T-helper 17 cell (primary cell): ENCODE measurements around the gene NDRG3. TPM values are rescaled to one million over a fixed set of nuclear protein-coding genes. Genes with fewer than 3 reads are reported as not detected.
"Not testable (repeated sequence)": the region's sequence is repeated elsewhere in the genome, so short reads cannot be mapped to it uniquely, and the experiment has no call there.

Experiments used
- ATAC-seq: fragments of 150-1000 bp; cut with Tn5 transposase; 2 replicates; pipeline ENCODE4 v1.10.0; 2021; ENCODE audit warnings: mild to moderate bottlenecking, moderate library complexity
- DNase-seq, 3 donors: peaks; one replicate each; pipeline versions ENCODE4 v3.0.0 to v3.0.0-alpha.2; 2020 to 2021
- H3K9me3 ChIP-seq: one replicate; pipeline ENCODE4 v1.7.0; 2013; ENCODE audit warnings: low read length, mild to moderate bottlenecking; ENCODE audit not compliant: control insufficient read depth, poor library complexity, severe bottlenecking
- H3K27ac Mint-ChIP-seq: one replicate; pipeline ENCODE4 v1.8.0; 2022; ENCODE audit warnings: mild to moderate bottlenecking, moderate library complexity, mixed read lengths
- H3K27me3 Mint-ChIP-seq: one replicate; pipeline ENCODE4 v1.8.0; 2022; ENCODE audit warnings: mixed read lengths
- H3K36me3 Mint-ChIP-seq: one replicate; pipeline ENCODE4 v1.8.0; 2022; ENCODE audit warnings: low read depth, mixed read lengths
- H3K4me1 Mint-ChIP-seq: one replicate; pipeline ENCODE4 v1.8.0; 2022; ENCODE audit warnings: mild to moderate bottlenecking, mixed read lengths
- H3K4me3 Mint-ChIP-seq: one replicate; pipeline ENCODE4 v1.8.0; 2022; ENCODE audit warnings: mild to moderate bottlenecking, moderate library complexity, mixed read lengths
- total RNA-seq, 4 donors: library from RNA in 2 of 4; stranded (reverse) in 2 of 4; gene quantifications; one replicate each; pipeline ENCODE4 v1.2.3 and lab custom pipeline; 2022 to 2026

NDRG3 gene
- total RNA-seq, 2 donors from 2014 or later: 25.5 to 26.0 TPM

GRCh38 chr20:36644032-36644705 is 101.7 kb downstream of the NDRG3 start:
- H3K27ac Mint-ChIP-seq: peak overlapping the region; percentile 98
- peak overlapping the region; percentile 96 for H3K4me3 Mint-ChIP-seq
- no peaks in the 10 kb centered on the region for H3K36me3 Mint-ChIP-seq
- no peaks in the 10 kb centered on the region for H3K27me3 Mint-ChIP-seq
- peak in 2 of 3 donors; percentile 31 to 35 for DNase-seq
- peaks cover 38% of the 10 kb centered on the region for H3K4me1 Mint-ChIP-seq
- ATAC-seq: peak; percentile 83
- no peaks in the 10 kb centered on the region for H3K9me3 ChIP-seq

- ATAC-seq: no peak
- DNase-seq: no peak
- no peaks in the 10 kb centered on the region for H3K9me3 ChIP-seq
- Mint-ChIP-seq H3K36me3 (no peaks in the 10 kb centered on the region), H3K4me1 (peaks cover 38% of the 10 kb centered on the region), H3K27me3 (no peaks in the 10 kb centered on the region), H3K4me3 (peak overlapping the region; percentile 75), H3K27ac (peak overlapping the region; percentile 98)
Measured at GRCh38 chr20:36642136-36642535, 103.8 kb downstream of the NDRG3 start.

- Mint-ChIP-seq H3K27me3 (no peaks in the 10 kb centered on the region), H3K36me3 (peaks cover 2% of the 10 kb centered on the region), H3K4me3 (peak overlapping the region; percentile 39), H3K27ac (peak overlapping the region; percentile 98), H3K4me1 (peaks cover 38% of the 10 kb centered on the region)
- ATAC-seq: no peak
- no peaks in the 10 kb centered on the region for H3K9me3 ChIP-seq
- DNase-seq: no peak
Measured at GRCh38 chr20:36641506-36641843, 104.4 kb downstream of the NDRG3 start.

- H3K27ac Mint-ChIP-seq: peak overlapping the region; percentile 53
- not testable (repeated sequence) for H3K27me3 Mint-ChIP-seq, DNase-seq, ATAC-seq, H3K36me3 Mint-ChIP-seq, H3K9me3 ChIP-seq, H3K4me3 Mint-ChIP-seq
- peaks cover 25% of the 10 kb centered on the region for H3K4me1 Mint-ChIP-seq
Measured at GRCh38 chr20:36638876-36639400, 107.0 kb downstream of the NDRG3 start.

- H3K9me3 ChIP-seq: no peaks in the 10 kb centered on the region
- Mint-ChIP-seq H3K27ac (peak overlapping the region; percentile 83), H3K4me1 (peaks cover 29% of the 10 kb centered on the region), H3K4me3 (no peak overlapping the region), H3K27me3 (no peaks in the 10 kb centered on the region), H3K36me3 (peaks cover 9% of the 10 kb centered on the region)
- DNase-seq (no peak), ATAC-seq (no peak)
Measured at GRCh38 chr20:36634342-36634741, 111.5 kb downstream of the NDRG3 start.

GRCh38 chr20:36633285-36633772 is 112.6 kb downstream of the NDRG3 start:
- H3K27ac Mint-ChIP-seq: no peak overlapping the region
- peaks cover 33% of the 10 kb centered on the region for H3K4me1 Mint-ChIP-seq
- no peak for ATAC-seq
- H3K4me3 Mint-ChIP-seq: no peak overlapping the region
- H3K27me3 Mint-ChIP-seq: no peaks in the 10 kb centered on the region
- DNase-seq: no peak
- peaks cover 9% of the 10 kb centered on the region for H3K36me3 Mint-ChIP-seq
- no peaks in the 10 kb centered on the region for H3K9me3 ChIP-seq

- Mint-ChIP-seq H3K27me3 (no peaks in the 10 kb centered on the region), H3K27ac (peak overlapping the region; percentile 84), H3K4me3 (no peak overlapping the region), H3K36me3 (peaks cover 9% of the 10 kb centered on the region), H3K4me1 (peaks cover 33% of the 10 kb centered on the region)
- no peak for ATAC-seq
- no peaks in the 10 kb centered on the region for H3K9me3 ChIP-seq
- no peak for DNase-seq
Measured at GRCh38 chr20:36632487-36633284, 113.2 kb downstream of the NDRG3 start.

GRCh38 chr20:36632147-36632486 is 113.8 kb downstream of the NDRG3 start:
- no peak overlapping the region for H3K4me3 Mint-ChIP-seq

GRCh38 chr20:36631646-36632045 is 114.2 kb downstream of the NDRG3 start:
- no peaks in the 10 kb centered on the region for H3K9me3 ChIP-seq
- H3K27ac Mint-ChIP-seq: no peak overlapping the region
- ATAC-seq (no peak), DNase-seq (no peak)
- H3K27me3 Mint-ChIP-seq: no peaks in the 10 kb centered on the region
- H3K4me1 Mint-ChIP-seq: peaks cover 34% of the 10 kb centered on the region
- peaks cover 10% of the 10 kb centered on the region for H3K36me3 Mint-ChIP-seq
- H3K4me3 Mint-ChIP-seq: no peak overlapping the region

More at GRCh38 chr20:36632147-36632486, 113.8 kb downstream of the NDRG3 start:
- no peaks in the 10 kb centered on the region for H3K9me3 ChIP-seq
- H3K27ac Mint-ChIP-seq: peak overlapping the region; percentile 84
- H3K36me3 Mint-ChIP-seq: peaks cover 9% of the 10 kb centered on the region
- peaks cover 33% of the 10 kb centered on the region for H3K4me1 Mint-ChIP-seq
- no peak for ATAC-seq
- DNase-seq: no peak
- no peaks in the 10 kb centered on the region for H3K27me3 Mint-ChIP-seq

GRCh38 chr20:36629719-36630681 is 115.9 kb downstream of the NDRG3 start:
- H3K27ac Mint-ChIP-seq: peak overlapping the region; percentile 83
- peak overlapping the region; percentile 84 for H3K4me3 Mint-ChIP-seq
- ATAC-seq (peak; percentile 95), DNase-seq (no peak)
- peaks cover 31% of the 10 kb centered on the region for H3K4me1 Mint-ChIP-seq
- H3K36me3 Mint-ChIP-seq: peaks cover 10% of the 10 kb centered on the region
- H3K27me3 Mint-ChIP-seq: no peaks in the 10 kb centered on the region
- H3K9me3 ChIP-seq: no peaks in the 10 kb centered on the region

DNA sequence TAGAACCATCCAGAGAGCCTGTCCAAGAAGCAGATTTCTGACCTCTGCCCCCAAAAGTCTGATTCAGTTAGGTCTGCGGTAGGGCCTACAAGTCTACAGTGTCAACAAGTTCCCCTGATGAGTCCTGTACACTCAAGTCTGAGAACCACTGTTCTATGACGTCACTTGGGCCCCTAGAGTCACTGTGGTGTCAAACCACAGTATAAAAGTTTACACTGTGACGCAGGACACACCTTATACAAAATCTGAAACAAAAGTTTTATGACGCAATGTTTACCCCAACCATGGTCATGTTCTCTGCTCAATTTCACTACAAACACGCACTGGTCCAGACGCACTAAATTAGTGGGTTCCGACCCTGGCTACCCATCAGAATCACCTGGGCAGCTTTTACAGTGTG is 117.8 kb downstream of the NDRG3 start:
- peak overlapping the region; percentile 24 for H3K27ac Mint-ChIP-seq
- H3K4me1 Mint-ChIP-seq: peaks cover 34% of the 10 kb centered on the region
- no peaks in the 10 kb centered on the region for H3K9me3 ChIP-seq
- no peak for ATAC-seq
- no peak for DNase-seq
- H3K36me3 Mint-ChIP-seq: peaks cover 14% of the 10 kb centered on the region
- H3K4me3 Mint-ChIP-seq: no peak overlapping the region
- no peaks in the 10 kb centered on the region for H3K27me3 Mint-ChIP-seq

- Mint-ChIP-seq H3K4me1 (peaks cover 27% of the 10 kb centered on the region), H3K4me3 (no peak overlapping the region), H3K27me3 (no peaks in the 10 kb centered on the region), H3K27ac (peak overlapping the region; percentile 75), H3K36me3 (peaks cover 12% of the 10 kb centered on the region)
- no peaks in the 10 kb centered on the region for H3K9me3 ChIP-seq
- ATAC-seq (no peak), DNase-seq (no peak)
Measured at GRCh38 chr20:36624944-36625324, 121.0 kb downstream of the NDRG3 start.
